T-helper 1 cell treated with Interleukin-12 subunit alpha and Interleukin-12 subunit beta and Interleukin-4 antibody, amounts not matched to agents 30 ng/mL and 1 ng/mL, for 36 hours (primary cell): Measurements from ENCODE around the gene MSH2. TPM values are rescaled to one million over a fixed set of nuclear protein-coding genes. Genes with fewer than 3 reads are reported as not detected.

ENCODE experiments used
- intact Hi-C: fragments of 100-400 bp; cut with micrococcal nuclease; formaldehyde crosslinking; loops from one replicate; pipeline ENCODE4 v1.15.1; 2024
- total RNA-seq: library from RNA; stranded (reverse); gene quantifications from 2 replicates; pipeline ENCODE4 v1.2.3, GENCODE V29; 2022

MSH2 gene
- total RNA-seq, 1 donor from 2014 or later, result 44.0 TPM

DNA sequence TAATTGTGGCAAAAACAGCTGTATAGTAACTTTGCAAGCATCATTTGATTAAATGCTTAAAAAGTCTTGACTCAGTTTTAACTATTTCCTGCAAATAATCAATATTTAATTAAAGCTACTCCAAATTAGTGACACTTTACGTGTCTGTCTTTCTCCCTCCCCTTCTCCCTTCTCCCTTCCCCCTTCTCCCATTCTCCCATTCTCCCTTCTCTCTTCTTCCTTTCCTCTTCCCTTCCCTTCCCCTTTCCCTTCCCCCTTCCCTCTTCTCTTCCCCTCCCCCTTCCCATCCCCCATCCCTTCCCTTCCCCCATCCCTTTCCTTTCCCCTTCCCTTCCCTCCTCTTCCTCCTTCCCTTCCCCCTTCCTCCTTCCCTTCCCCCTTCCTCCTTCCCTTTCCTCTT is 76.9 kb downstream of the MSH2 start:
- intact Hi-C loops, result no loop called here

GRCh38 chr2:47483191-47483590 is 80.2 kb downstream of the MSH2 start:
- intact Hi-C loops, result no loop called here

- intact Hi-C loops, result no loop called here
Observed at GRCh38 chr2:47484396-47484795, 81.4 kb downstream of the MSH2 start.

- intact Hi-C loops, result no loop called here
Observed at GRCh38 chr2:47485177-47485576, 82.2 kb downstream of the MSH2 start.

- intact Hi-C loops, result loop anchor here (2.0 kb wide), 1 partner anchor 15 kb away; no protein-coding TSS in a partner anchor
Observed at GRCh38 chr2:47485751-47486300, 82.9 kb downstream of the MSH2 start.

GRCh38 chr2:47486841-47487497 is 84.0 kb downstream of the MSH2 start:
- intact Hi-C loops, result loop anchor here (2.0 kb wide), 1 partner anchor 14 kb away; no protein-coding TSS in a partner anchor

GRCh38 chr2:47487498-47487875 is 84.5 kb downstream of the MSH2 start:
- intact Hi-C loops, result loop anchor here (2.0 kb wide), 1 partner anchor 13 kb away; no protein-coding TSS in a partner anchor

DNA sequence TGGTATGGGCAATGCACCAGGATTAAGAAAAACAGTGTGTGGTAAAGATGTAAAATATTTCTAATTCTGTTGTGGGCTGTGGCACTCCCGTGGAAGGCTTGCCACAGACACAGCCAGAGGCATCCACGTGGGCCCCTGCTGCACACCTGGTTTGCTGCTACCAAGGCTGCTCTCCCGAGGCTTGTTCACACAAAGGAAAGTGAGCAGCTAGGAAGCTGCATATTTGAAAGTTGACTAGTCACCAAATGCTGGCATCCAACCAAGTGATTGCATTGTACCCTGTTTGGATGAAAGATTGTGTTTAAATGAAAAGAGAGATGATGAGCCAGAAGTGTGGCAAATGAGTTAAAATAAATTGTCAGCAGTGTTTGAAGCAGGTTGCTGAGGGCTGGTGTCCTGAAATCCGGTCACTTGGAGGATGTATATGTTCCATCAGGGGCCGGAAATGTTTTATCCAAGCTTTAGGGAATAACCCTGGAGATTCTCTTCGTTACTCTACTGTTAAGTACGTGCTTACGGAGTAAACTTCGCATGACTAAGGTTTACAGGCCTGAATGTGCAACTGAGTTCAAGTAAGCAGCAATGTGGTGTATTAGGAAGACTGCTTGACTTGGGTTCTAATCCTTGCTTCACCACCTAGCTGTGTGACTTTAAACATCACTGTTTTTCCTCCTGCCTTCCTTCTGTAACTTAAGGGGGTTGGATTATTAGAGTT is 86.1 kb downstream of the MSH2 start:
- intact Hi-C loops, result no loop called here

DNA sequence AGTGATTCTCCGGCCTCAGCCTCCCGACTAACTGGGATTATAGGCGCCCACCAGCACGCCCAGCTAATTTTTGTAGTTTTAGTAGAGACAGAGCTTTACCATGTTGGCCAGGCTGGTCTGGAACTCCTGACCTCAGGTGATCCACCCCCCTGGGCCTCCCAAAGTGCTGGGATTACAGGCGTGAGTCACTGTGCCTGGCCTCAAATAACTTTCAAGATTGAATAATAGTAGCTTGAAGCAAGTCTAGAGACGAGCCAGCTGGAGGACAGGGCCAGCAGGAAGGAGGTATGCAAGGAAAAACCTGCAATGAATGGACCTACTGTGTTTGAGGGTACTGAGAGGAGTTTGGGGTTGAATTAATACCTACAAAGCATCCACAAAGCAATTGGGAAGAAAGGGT is 87.5 kb downstream of the MSH2 start:
- intact Hi-C loops, result no loop called here

DNA sequence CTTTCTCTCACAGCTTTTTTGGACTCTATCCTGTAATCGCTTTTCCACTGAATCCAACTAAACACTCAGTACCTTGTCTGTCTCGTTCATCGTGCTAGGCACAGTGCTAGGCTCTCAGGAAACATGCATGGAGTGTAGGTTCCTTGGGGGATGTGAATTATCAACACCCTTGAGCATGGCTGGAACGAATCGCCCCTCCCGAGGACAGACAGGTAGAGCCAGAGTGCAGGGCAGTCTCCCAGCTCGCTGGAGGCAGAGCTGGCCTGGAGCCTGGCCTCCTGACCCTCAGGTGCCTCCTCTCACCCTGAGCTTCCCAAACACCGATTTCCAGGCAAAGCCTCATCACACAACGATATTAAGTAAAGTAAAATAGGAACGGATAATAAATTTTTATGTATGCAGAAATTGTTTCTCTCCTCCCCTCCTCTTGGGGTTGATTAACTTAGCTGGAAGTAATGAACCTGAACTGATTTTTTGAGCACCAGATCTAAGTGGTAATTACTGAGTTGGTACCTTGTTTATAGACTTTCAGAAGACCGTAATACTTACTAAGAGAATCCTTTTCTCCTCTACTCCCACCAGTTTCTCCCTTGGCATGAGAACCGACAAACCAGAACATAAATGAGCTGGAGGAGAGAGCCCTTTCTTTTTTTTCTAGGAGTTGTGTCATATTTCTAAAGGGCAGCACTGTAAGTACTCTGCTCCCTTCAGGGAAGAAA is 90.5 kb downstream of the MSH2 start:
- intact Hi-C loops, result no loop called here

- intact Hi-C loops, result no loop called here
Observed at GRCh38 chr2:47494267-47495130, 91.5 kb downstream of the MSH2 start.

GRCh38 chr2:47497843-47498460 is 95.0 kb downstream of the MSH2 start:
- intact Hi-C loops, result no loop called here

DNA sequence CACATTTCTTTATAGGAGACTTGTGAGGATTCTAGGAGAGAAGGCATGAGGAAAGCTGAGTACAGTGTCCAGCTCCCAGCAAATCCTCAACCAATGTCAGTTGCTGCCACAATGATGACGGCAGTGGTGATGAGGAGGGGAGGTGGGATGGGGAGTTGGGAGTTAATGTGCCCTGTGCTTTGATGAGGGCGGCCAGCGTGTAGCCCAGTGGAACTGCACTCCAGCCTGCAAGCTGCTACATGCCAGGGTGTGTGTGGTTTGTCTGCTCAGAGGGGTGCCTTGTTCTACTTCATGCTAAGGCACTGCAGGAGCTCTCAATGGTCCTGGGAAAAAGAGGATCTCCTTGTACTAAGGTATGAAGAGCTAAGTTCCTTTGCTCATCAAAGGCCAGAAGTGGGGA is 96.1 kb downstream of the MSH2 start:
- intact Hi-C loops, result no loop called here

DNA sequence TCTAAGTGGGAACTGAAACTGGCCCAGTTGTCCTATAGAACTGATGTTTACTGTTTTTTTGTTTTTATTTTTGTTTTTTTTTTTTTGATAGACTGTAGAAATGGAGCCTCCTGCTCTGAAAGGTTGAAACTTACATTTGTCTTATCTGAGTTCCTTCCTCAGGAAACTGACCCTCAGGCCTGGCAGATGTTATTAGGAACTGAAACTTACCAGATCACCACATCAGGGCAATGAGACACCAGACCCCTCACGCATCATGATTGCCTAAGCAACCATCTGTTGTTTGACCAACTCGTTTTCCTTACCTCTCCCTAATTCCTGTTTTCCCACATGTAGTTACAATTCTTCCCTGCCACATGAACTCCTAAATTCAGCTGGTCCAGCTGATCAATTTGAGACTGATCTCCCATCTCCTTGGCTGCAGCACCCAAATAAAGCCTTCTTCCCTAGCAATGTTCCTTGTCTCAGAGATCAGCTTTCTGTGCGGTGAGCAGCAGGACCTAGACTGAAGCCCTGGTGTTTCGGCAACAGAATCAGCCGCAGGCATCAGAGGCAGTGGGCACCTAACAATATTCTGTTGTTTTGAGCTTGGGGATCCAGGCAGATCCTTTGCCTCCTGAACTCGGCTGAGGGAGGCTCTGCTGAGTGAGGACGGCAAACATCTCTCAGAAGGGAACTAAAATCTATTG is 96.8 kb downstream of the MSH2 start:
- intact Hi-C loops, result loop anchor here (2.0 to 5.0 kb wide), 2 partner anchors 13 to 97 kb away; partner anchors contain the start of gene MSH2

DNA sequence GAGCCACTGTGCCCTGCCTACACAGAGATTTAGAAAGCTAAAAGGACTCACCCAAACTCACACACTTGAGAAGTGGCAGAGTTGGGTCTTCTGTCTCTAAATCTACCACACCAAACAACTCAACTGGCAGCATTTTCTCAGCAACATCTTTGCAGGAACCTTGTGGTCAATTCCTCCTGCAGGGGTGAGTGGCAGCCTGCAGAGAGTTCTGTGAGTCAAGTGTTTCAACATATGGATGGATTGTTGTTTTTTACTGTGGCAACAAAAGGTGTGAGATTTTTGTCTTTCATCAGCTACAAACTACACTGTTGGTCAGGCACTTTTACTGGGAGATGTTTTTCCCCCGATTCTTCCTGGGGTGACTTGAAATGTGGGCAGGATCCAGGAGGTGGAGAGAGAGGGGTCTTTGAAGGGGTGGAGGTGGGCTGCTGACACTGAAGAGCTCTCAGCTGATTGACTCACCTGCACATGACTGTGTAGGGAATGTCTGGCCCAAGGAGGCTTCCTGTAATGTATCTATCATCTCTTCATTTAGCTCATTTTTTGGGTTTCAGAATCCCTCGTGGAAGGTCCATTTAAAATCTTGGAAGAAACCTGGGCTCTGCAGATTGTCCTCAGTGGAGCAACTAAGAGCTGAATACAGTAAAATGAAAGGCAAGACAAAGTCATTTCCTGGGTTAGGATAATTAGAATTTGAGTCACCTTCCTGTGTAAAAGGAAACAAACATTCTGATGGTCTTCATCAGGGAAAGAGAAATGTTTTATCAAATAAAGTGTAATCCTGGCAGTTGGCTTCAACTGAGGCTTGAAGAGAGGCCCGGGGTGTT is 98.6 kb downstream of the MSH2 start:
- intact Hi-C loops, result loop anchor here (1.0 to 5.0 kb wide), 3 partner anchors 15 to 99 kb away; partner anchors contain the start of gene MSH2

GRCh38 chr2:47502498-47502897 is 99.5 kb downstream of the MSH2 start:
- intact Hi-C loops, result loop anchor here (5.0 kb wide), 1 partner anchor 100 kb away; the partner anchor contains the start of gene MSH2

GRCh38 chr2:47503481-47504070 is 100.6 kb downstream of the MSH2 start:
- intact Hi-C loops, result loop anchor here (5.0 kb wide), 1 partner anchor 101 kb away; the partner anchor contains the start of gene MSH2

DNA sequence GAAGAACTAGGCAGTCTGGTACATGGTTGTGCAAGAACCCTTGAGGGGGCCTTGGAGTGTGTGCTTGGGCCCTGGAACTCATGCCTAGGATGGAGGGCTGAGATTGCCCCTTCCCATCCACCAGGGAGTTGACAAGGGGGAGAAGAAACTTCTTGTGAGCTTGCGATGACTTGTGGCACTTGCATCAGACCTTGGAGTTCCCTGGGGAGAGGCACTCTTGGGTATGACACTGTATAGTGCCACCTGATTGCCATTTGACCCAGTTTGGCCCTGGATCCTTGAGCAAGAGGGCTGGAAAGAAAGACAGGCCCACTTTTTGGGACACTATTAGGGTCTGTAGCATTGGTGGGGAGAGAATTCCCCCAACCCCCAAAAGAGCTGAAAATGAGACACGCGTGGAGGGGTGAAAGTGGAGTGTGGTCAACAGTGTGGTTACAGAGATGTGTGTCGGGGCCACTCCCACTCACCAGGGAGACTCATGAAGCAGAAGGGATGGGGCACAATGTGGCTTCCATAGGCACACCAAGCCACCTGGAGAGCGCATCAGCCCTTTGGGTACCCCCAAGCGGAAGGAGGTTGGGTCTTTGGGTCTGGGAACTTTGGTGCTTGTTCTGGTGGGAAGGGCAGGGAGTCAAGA is 101.3 kb downstream of the MSH2 start:
- intact Hi-C loops, result loop anchor here (5.0 kb wide), 1 partner anchor 102 kb away; the partner anchor contains the start of gene MSH2
